DND-41 (cell line): Measurements from ENCODE around the gene HS3ST3A1.

ENCODE experiments used
- ATAC-seq: fragments of 200-7000 bp; cut with Tn5 transposase; 3 replicates; pipeline ENCODE4 v1.9.1; 2021; ENCODE audit warnings: low read depth; ENCODE audit not compliant: insufficient read depth
- DNase-seq: peaks from one replicate; pipeline ENCODE4 v3.0.0-alpha.2; 2020
- H2AFZ ChIP-seq: 2 replicates; pipeline ENCODE4 v1.6.0; 2012; ENCODE audit warnings: low read depth, low read length
- H3K27ac ChIP-seq: 2 replicates; pipeline ENCODE4 v1.5.1; 2012; ENCODE audit warnings: low read length, inconsistent platforms
- H3K27me3 ChIP-seq: fragments of 200-600 bp; sonication (generic); 2 replicates; pipeline ENCODE4 v1.6.0; 2012; ENCODE audit warnings: low read length, mild to moderate bottlenecking, inconsistent platforms; ENCODE audit not compliant: insufficient read depth, poor library complexity
- H3K36me3 ChIP-seq: 2 replicates; pipeline ENCODE4 v1.5.1; 2012; ENCODE audit warnings: low read length, inconsistent platforms; ENCODE audit not compliant: insufficient read depth
- H3K4me1 ChIP-seq: 2 replicates; pipeline ENCODE4 v1.5.1; 2012; ENCODE audit warnings: mild to moderate bottlenecking, low read length; ENCODE audit not compliant: insufficient read depth
- H3K4me2 ChIP-seq: 2 replicates; pipeline ENCODE4 v1.6.0; 2012; ENCODE audit warnings: mild to moderate bottlenecking, moderate library complexity, low read length, inconsistent platforms; ENCODE audit not compliant: insufficient read depth
- H3K4me3 ChIP-seq, 2 experiments: fragments of 200-600 bp in 1 of 2; shearing (Covaris generic) in 1 of 2; 2 replicates each; pipeline ENCODE4 v1.5.1; 2012 to 2016; ENCODE audit warnings: inconsistent platforms in 2 of 2, low read length in 2 of 2, mild to moderate bottlenecking in 2 of 2, low read depth in 1 of 2, moderate library complexity in 1 of 2
- H3K79me2 ChIP-seq: 2 replicates; pipeline ENCODE4 v1.6.0; 2012; ENCODE audit warnings: low read length, inconsistent platforms; ENCODE audit not compliant: insufficient read depth
- H3K9ac ChIP-seq: 2 replicates; pipeline ENCODE4 v1.6.0; 2012; ENCODE audit warnings: low read depth, mild to moderate bottlenecking, inconsistent platforms, low read length, moderate library complexity
- H3K9me3 ChIP-seq: 2 replicates; pipeline ENCODE4 v1.5.1; 2012; ENCODE audit warnings: low read length, moderate library complexity, mild to moderate bottlenecking, inconsistent platforms; ENCODE audit not compliant: insufficient read depth, severe bottlenecking
- H4K20me1 ChIP-seq: 2 replicates; pipeline ENCODE4 v1.6.0; 2012; ENCODE audit warnings: low read length; ENCODE audit not compliant: insufficient read depth
- EZH2 ChIP-seq: IDR thresholded peaks from 3 replicates; pipeline ENCODE4 v1.6.1; 2012; ENCODE audit warnings: borderline replicate concordance, low read depth, mild to moderate bottlenecking, moderate library complexity, low read length, inconsistent platforms; ENCODE audit not compliant: severe bottlenecking
- TF ChIP-seq, protein P1 (sequence below): IDR thresholded peaks from 2 replicates; pipeline ENCODE4 v1.5.1; 2012; ENCODE audit warnings: borderline replicate concordance, low read length, moderate library complexity, mild to moderate bottlenecking; ENCODE audit not compliant: poor library complexity, severe bottlenecking; ENCODE audit errors: extremely low read depth

Gene HS3ST3A1

DNA sequence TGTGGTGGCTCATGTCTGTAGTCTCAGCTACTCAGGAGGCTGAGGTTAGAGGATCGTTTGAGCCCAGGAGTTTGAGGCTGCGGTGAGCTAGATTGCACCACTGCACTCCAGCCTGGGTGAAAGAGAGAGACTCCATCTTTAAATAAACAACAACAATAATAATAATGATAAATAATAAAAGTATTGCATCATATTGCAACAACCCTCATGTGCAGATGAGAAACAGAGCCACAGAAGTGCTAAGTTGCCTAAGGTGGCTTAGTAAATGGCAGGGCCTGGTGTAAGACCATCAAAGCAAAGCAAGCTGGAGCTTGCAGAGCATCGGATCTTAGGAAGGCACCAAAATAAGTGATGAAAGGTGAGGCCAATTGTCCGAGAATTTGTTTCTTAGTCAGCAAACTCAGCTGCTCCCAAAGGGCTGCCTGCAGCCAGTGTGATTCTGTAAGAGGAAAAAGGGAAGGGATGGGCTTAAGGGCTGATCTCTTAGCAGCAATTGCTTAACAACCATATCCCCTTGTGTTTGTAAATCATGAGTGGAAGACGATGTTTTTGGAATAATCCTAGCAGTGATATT, 45.3 kb upstream of the HS3ST3A1 start:
- H4K20me1 ChIP-seq = no peaks in the 10 kb centered on the region
- peaks cover 3% of the 10 kb centered on the region for H3K27me3 ChIP-seq
- no peaks in the 10 kb centered on the region for H3K79me2 ChIP-seq
- H3K36me3 ChIP-seq = no peaks in the 10 kb centered on the region
- DNase-seq (no peak), ATAC-seq (no peak)
- no peak for TF ChIP-seq EZH2
- TF ChIP-seq, protein P1, sequence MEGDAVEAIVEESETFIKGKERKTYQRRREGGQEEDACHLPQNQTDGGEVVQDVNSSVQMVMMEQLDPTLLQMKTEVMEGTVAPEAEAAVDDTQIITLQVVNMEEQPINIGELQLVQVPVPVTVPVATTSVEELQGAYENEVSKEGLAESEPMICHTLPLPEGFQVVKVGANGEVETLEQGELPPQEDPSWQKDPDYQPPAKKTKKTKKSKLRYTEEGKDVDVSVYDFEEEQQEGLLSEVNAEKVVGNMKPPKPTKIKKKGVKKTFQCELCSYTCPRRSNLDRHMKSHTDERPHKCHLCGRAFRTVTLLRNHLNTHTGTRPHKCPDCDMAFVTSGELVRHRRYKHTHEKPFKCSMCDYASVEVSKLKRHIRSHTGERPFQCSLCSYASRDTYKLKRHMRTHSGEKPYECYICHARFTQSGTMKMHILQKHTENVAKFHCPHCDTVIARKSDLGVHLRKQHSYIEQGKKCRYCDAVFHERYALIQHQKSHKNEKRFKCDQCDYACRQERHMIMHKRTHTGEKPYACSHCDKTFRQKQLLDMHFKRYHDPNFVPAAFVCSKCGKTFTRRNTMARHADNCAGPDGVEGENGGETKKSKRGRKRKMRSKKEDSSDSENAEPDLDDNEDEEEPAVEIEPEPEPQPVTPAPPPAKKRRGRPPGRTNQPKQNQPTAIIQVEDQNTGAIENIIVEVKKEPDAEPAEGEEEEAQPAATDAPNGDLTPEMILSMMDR = no peak
- H3K9me3 ChIP-seq = no peaks in the 10 kb centered on the region
- no peak overlapping the region for H2AFZ ChIP-seq
- no peak overlapping the region for H3K9ac ChIP-seq
- no peak overlapping the region for H3K4me3 ChIP-seq
- H3K4me2 ChIP-seq = no peak overlapping the region
- no peak overlapping the region for H3K27ac ChIP-seq
- H3K4me1 ChIP-seq = no peaks in the 10 kb centered on the region

DNA sequence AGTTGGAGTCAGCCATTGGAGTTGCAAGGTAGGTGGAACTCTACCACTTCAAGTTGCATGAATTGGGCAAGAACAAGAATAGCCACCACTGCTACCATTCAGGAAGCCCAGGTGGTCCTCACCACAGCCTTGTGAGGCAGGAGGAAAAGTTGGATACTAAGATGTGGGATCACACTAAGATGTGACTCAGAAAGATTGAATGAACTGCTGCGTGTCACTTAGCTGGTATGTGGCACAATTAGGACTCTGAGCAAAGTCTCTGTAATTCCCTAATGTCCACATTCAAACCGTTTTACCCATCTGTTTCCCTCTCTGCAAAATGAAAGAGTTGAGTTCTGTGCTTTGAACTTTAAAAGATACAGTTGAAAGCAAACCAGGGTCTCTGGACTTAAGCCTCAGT, 44.7 kb upstream of the HS3ST3A1 start:
- Histone ChIP-seq H3K9me3 (no peaks in the 10 kb centered on the region), H3K27me3 (peaks cover 3% of the 10 kb centered on the region), H3K4me2 (no peak overlapping the region), H2AFZ (no peak overlapping the region), H3K36me3 (no peaks in the 10 kb centered on the region), H3K27ac (no peak overlapping the region), H3K4me3 (no peak overlapping the region), H3K4me1 (no peaks in the 10 kb centered on the region), H3K9ac (no peak overlapping the region), H4K20me1 (no peaks in the 10 kb centered on the region), H3K79me2 (no peaks in the 10 kb centered on the region)
- no peak for TF ChIP-seq EZH2
- TF ChIP-seq, protein P1 = no peak
- no peak for DNase-seq
- ATAC-seq = no peak

DNA sequence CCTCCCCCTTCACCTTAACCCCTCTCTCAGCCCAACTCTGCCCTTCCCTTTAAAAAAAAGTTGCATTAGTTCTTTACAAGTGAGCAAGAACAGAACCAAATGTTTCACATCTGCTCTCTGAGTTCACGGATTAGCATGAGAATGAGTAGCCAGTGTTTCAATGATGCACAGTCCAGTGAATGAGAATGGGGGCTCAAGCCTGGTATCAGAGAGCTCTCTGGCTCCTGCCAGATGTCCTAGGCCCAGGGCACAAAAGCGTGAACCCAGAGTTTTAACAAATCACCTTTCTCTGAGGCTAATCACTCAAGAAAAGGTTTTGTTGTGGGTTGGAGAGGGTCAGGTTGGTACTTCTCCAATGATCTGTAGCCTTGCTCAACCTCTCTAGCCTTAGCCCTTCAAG, 41.5 kb upstream of the HS3ST3A1 start:
- H3K27me3 ChIP-seq = peaks cover 3% of the 10 kb centered on the region
- no peaks in the 10 kb centered on the region for H3K79me2 ChIP-seq
- H3K9ac ChIP-seq = no peak overlapping the region
- H3K4me2 ChIP-seq = no peak overlapping the region
- H3K9me3 ChIP-seq = no peaks in the 10 kb centered on the region
- TF ChIP-seq, protein P1 = no peak
- no peak for TF ChIP-seq EZH2
- no peaks in the 10 kb centered on the region for H4K20me1 ChIP-seq
- no peaks in the 10 kb centered on the region for H3K36me3 ChIP-seq
- ATAC-seq = no peak
- no peak overlapping the region for H3K4me3 ChIP-seq
- H3K4me1 ChIP-seq = no peaks in the 10 kb centered on the region
- H2AFZ ChIP-seq = no peak overlapping the region
- no peak for DNase-seq
- no peak overlapping the region for H3K27ac ChIP-seq

DNA sequence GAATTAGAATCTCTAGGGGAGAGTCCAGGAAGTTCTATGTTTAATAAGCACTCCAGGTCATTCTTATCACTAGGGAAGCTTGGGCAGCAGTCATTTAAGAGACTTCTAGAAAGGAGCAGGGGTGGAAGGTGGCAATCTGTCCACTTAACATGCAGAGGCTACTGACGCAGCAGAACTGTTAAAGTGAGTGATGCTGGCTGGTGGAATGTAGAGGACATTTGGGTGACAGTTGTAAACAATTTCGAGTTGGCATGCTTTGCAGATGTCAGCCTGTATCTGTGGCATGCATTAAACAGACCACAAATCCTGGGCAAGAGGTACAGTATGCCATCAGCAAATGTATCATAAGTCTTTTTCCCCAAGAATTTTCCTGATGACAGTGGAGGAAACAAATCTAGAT, 40.5 kb upstream of the HS3ST3A1 start:
- Histone ChIP-seq H3K36me3 (no peaks in the 10 kb centered on the region), H3K9me3 (no peaks in the 10 kb centered on the region), H3K27ac (no peak overlapping the region), H2AFZ (no peak overlapping the region), H3K4me1 (no peaks in the 10 kb centered on the region), H3K27me3 (peaks cover 3% of the 10 kb centered on the region), H3K4me2 (no peak overlapping the region), H3K79me2 (no peaks in the 10 kb centered on the region), H4K20me1 (no peaks in the 10 kb centered on the region), H3K4me3 (no peak overlapping the region), H3K9ac (no peak overlapping the region)
- ATAC-seq (no peak), DNase-seq (no peak)
- TF ChIP-seq, protein P1 = no peak
- TF ChIP-seq EZH2 = no peak
